HepG2 (cell line): ENCODE data around the gene KRCC1. TPM values are rescaled to one million over a fixed set of nuclear protein-coding genes. Genes with fewer than 3 reads are reported as not detected.
A peak's percentile ranks its signal among the peaks of the same experiment; 100 is the strongest.

ENCODE experiments used
- ETV5 ChIP-seq: IDR thresholded peaks from 2 replicates; pipeline ENCODE4 v1.6.1; 2018; ENCODE audit warnings: missing biosample characterization, missing genetic modification reagents, inconsistent platforms, borderline replicate concordance
- HOXA9 ChIP-seq: sonication (generic); formaldehyde crosslinking; IDR thresholded peaks from 2 replicates; pipeline ENCODE4 v1.8.1; 2022; ENCODE audit warnings: missing genetic modification reagents, mild to moderate bottlenecking, moderate library complexity, borderline replicate concordance
- ISL2 ChIP-seq: sonication (generic); formaldehyde crosslinking; IDR thresholded peaks from 2 replicates; pipeline ENCODE4 v1.5.0; 2020; ENCODE audit warnings: missing genetic modification reagents
- MYPOP ChIP-seq: sonication (generic); formaldehyde crosslinking; IDR thresholded peaks from 2 replicates; pipeline ENCODE4 v1.8.1; 2023; ENCODE audit warnings: mild to moderate bottlenecking, moderate library complexity, missing genetic modification reagents
- NBN ChIP-seq: fragments of 450-650 bp; conservative IDR thresholded peaks from 2 replicates; pipeline ENCODE4 v1.6.1; 2017
- PCBP2 ChIP-seq: fragments of 200-400 bp; formaldehyde crosslinking; optimal IDR thresholded peaks from 2 replicates; pipeline ENCODE3; 2018; ENCODE audit warnings: low read length, low read depth; ENCODE audit not compliant: poor library complexity, severe bottlenecking
- REXO4 ChIP-seq: sonication (generic); formaldehyde crosslinking; IDR thresholded peaks from 2 replicates; pipeline ENCODE4 v1.8.0; 2022; ENCODE audit warnings: missing genetic modification reagents, mild to moderate bottlenecking, borderline replicate concordance
- SALL2 ChIP-seq: sonication (generic); formaldehyde crosslinking; IDR thresholded peaks from 2 replicates; pipeline ENCODE4 v1.8.1; 2023; ENCODE audit warnings: mild to moderate bottlenecking, missing genetic modification reagents, inconsistent platforms
- SCMH1 ChIP-seq: sonication (generic); formaldehyde crosslinking; IDR thresholded peaks from 2 replicates; pipeline ENCODE4 v1.9.0; 2021; ENCODE audit warnings: missing genetic modification reagents, mild to moderate bottlenecking, borderline replicate concordance
- SMAD1 ChIP-seq: sonication (generic); formaldehyde crosslinking; IDR thresholded peaks from 2 replicates; pipeline ENCODE4 v1.4.0; 2020; ENCODE audit warnings: missing genetic modification reagents, low read depth, mild to moderate bottlenecking, borderline replicate concordance
- SOX13 ChIP-seq, 3 experiments: fragments of 450-650 bp in 1 of 3; sonication (generic) in 1 of 3; formaldehyde crosslinking in 1 of 3; IDR thresholded peaks in 2 of 3; conservative IDR thresholded peaks in 1 of 3; 2 replicates each; pipeline versions ENCODE4 v1.5.0 to v1.6.1; 2016 to 2020; ENCODE audit warnings: antibody characterized with exemption in 1 of 3, mild to moderate bottlenecking in 1 of 3, missing compliant biosample characterization in 1 of 3, missing genetic modification reagents in 1 of 3, moderate library complexity in 1 of 3
- TCF7 ChIP-seq: sonication (generic); IDR thresholded peaks from 2 replicates; pipeline ENCODE4 v1.6.1; 2016; ENCODE audit warnings: antibody characterized with exemption, low read depth
- ZNF12 ChIP-seq: sonication (generic); formaldehyde crosslinking; IDR thresholded peaks from 2 replicates; pipeline ENCODE4 v1.5.0; 2020; ENCODE audit warnings: missing genetic modification reagents
- ZNF143 ChIP-seq: sonication (generic); formaldehyde crosslinking; IDR thresholded peaks from 2 replicates; pipeline ENCODE4 v1.4.0; 2020; ENCODE audit warnings: missing genetic modification reagents
- ZNF17 ChIP-seq: sonication (generic); formaldehyde crosslinking; IDR thresholded peaks from 2 replicates; pipeline ENCODE4 v1.5.0; 2020; ENCODE audit warnings: mild to moderate bottlenecking, missing genetic modification reagents
- ZNF232 ChIP-seq: sonication (generic); formaldehyde crosslinking; IDR thresholded peaks from 2 replicates; pipeline ENCODE4 v1.4.0; 2020; ENCODE audit warnings: missing genetic modification reagents, borderline replicate concordance
- ZNF33B ChIP-seq: sonication (generic); formaldehyde crosslinking; IDR thresholded peaks from 2 replicates; pipeline ENCODE4 v1.5.1; 2020; ENCODE audit warnings: mild to moderate bottlenecking, missing genetic modification reagents
- ZNF431 ChIP-seq: sonication (generic); formaldehyde crosslinking; IDR thresholded peaks from 2 replicates; pipeline ENCODE4 v1.9.0; 2022; ENCODE audit warnings: missing genetic modification reagents, low read depth, mild to moderate bottlenecking, borderline replicate concordance
- ZNF496 ChIP-seq: sonication (generic); formaldehyde crosslinking; IDR thresholded peaks from 2 replicates; pipeline ENCODE4 v1.8.1; 2023; ENCODE audit warnings: mild to moderate bottlenecking, moderate library complexity, missing genetic modification reagents; ENCODE audit not compliant: insufficient replicate concordance
- ZNF749 ChIP-seq: sonication (generic); formaldehyde crosslinking; IDR thresholded peaks from 2 replicates; pipeline ENCODE4 v1.8.0; 2022; ENCODE audit warnings: mild to moderate bottlenecking, missing genetic modification reagents, moderate library complexity, borderline replicate concordance
- ZNF766 ChIP-seq: sonication (generic); formaldehyde crosslinking; IDR thresholded peaks from 2 replicates; pipeline ENCODE4 v1.5.0; 2020; ENCODE audit warnings: missing genetic modification reagents, borderline replicate concordance
- ZSCAN30 ChIP-seq: sonication (generic); formaldehyde crosslinking; IDR thresholded peaks from 2 replicates; pipeline ENCODE4 v1.5.0; 2020; ENCODE audit warnings: mild to moderate bottlenecking, missing genetic modification reagents
- polyA plus RNA-seq, 8 experiments: library from polyadenylated mRNA; depleted of rRNA in 3 of 8; stranded (reverse) in 7 of 8; unstranded in 1 of 8; fragments of >200 nt; fragmentation: Illumina TruSeq in 4 of 8; extraction: Trizol in 4 of 8; gene quantifications; 2 replicates each; pipeline versions ENCODE4 v1.2.1 to v1.2.3, GENCODE V29; 2011 to 2016; ENCODE audit warnings: low read depth in 4 of 8, missing spikeins in 1 of 8, mixed read lengths in 1 of 8; ENCODE audit not compliant: insufficient read depth in 1 of 8
- total RNA-seq, 5 experiments: library from RNA; depleted of rRNA; stranded (reverse); fragments of >200 nt; fragmentation: Illumina TruSeq; extraction: Trizol; gene quantifications; 2 replicates each; pipeline ENCODE4 v1.2.3, GENCODE V29; 2016; ENCODE audit warnings: low read depth in 1 of 5
- TF ChIP-seq, protein P1 (sequence below): sonication (generic); formaldehyde crosslinking; IDR thresholded peaks from 2 replicates; pipeline ENCODE4 v1.4.0; 2020; ENCODE audit warnings: missing genetic modification reagents, mild to moderate bottlenecking, borderline replicate concordance
- TF ChIP-seq, protein P2 (sequence below), 2 experiments: fragments of 450-650 bp in 1 of 2; sonication (generic) in 1 of 2; formaldehyde crosslinking; IDR thresholded peaks; 2 replicates each; pipeline versions ENCODE4 v1.5.0 to v1.8.0; 2020 to 2022; ENCODE audit warnings: mild to moderate bottlenecking in 1 of 2, missing genetic modification reagents in 1 of 2

The KRCC1 gene
- total and polyA plus RNA-seq, 2 of the 13 experiments (the other 11 are each of a cell fraction or from before 2014, with no cell fraction given), result 6.5 to 7.7 TPM

DNA sequence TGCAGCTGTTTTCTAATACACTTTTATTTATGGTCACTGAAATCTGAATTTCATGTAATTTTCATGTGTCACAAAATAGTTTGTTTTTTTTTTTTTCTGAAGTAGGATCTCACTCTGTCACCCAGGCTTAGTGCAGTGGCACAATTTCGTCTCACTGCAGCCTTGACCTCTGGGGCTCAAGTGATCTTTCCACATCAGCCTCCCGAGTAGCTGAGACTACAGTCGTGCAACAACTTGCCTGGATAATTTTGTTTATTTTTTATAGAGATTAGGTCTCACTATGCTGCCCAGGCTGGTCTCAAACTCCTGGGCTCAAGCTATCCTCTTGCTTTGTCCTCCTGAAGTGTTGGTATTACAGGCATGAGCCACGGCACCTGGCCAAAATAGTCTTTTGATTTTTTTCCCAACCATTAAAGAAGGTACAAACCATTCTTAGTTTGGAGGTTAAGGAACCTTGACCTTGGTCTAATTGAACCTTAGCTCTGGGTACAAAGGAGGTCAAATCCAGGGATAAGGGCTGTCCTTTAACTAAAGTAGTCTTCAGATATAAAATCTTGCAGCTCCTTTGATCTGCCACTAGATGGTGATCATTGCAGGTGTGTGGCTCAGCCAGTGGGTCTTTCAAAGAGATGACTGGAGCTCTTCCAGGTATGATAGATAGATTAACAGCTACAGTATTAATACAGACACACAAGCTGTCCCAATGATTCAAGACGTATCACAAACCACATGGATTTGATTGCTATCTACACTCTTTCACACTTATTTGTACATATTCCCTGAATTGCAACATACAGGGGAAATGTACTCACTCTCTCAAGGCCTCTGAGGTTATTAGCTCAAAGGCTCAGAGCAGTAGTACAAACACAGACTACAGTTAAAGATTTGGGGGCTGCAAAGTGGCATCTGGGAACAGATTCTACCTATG, 4.7 kb upstream of the KRCC1 start (continued):
- TF ChIP-seq, protein P1, sequence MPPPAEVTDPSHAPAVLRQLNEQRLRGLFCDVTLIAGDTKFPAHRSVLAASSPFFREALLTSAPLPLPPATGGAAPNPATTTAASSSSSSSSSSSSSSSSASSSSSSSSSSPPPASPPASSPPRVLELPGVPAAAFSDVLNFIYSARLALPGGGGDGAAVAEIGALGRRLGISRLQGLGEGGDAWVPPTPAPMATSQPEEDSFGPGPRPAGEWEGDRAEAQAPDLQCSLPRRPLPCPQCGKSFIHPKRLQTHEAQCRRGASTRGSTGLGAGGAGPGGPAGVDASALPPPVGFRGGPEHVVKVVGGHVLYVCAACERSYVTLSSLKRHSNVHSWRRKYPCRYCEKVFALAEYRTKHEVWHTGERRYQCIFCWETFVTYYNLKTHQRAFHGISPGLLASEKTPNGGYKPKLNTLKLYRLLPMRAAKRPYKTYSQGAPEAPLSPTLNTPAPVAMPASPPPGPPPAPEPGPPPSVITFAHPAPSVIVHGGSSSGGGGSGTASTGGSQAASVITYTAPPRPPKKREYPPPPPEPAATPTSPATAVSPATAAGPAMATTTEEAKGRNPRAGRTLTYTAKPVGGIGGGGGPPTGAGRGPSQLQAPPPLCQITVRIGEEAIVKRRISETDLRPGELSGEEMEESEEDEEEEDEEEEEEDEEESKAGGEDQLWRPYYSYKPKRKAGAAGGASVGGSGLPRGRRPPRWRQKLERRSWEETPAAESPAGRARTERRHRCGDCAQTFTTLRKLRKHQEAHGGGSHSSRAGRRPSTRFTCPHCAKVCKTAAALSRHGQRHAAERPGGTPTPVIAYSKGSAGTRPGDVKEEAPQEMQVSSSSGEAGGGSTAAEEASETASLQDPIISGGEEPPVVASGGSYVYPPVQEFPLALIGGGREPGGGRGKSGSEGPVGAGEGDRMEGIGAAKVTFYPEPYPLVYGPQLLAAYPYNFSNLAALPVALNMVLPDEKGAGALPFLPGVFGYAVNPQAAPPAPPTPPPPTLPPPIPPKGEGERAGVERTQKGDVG (CRISPR knock-in tag), result no peak
- no peak for TF ChIP-seq PCBP2
- no peak; the same call in 1 of the 2 replicates for TF ChIP-seq ISL2
- TF ChIP-seq TCF7, result peak; percentile 57; the same call in 1 of the 2 replicates
- no peak for TF ChIP-seq SALL2 (CRISPR knock-in tag)
- no peak for TF ChIP-seq SMAD1 (CRISPR knock-in tag)
- TF ChIP-seq ZNF232 (CRISPR knock-in tag), result no peak
- TF ChIP-seq ETV5 (CRISPR knock-in tag), result no peak
- no peak for TF ChIP-seq REXO4 (CRISPR knock-in tag)
- TF ChIP-seq ZNF496 (CRISPR knock-in tag), result no peak
- TF ChIP-seq, protein P2, sequence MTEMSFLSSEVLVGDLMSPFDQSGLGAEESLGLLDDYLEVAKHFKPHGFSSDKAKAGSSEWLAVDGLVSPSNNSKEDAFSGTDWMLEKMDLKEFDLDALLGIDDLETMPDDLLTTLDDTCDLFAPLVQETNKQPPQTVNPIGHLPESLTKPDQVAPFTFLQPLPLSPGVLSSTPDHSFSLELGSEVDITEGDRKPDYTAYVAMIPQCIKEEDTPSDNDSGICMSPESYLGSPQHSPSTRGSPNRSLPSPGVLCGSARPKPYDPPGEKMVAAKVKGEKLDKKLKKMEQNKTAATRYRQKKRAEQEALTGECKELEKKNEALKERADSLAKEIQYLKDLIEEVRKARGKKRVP (CRISPR knock-in tag; IDR thresholded peaks at IDR 0.05), result 0 out of 4 replicates have a peak, but pooled peaks of 1 of the 2 experiments have one; percentile 15
- no peak for TF ChIP-seq MYPOP (CRISPR knock-in tag)
- no peak for TF ChIP-seq ZNF143
- no peak for TF ChIP-seq SCMH1
- no peak for TF ChIP-seq ZNF431 (CRISPR knock-in tag)
- no peak for TF ChIP-seq ZNF766 (CRISPR knock-in tag)
- 0 out of 2 replicates have a peak, but pooled peaks have one; percentile 13 for TF ChIP-seq ZNF33B
- no peak for TF ChIP-seq NBN
- no peak for TF ChIP-seq SOX13 (IDR thresholded peaks at IDR 0.05)
- peak in 1 of 2 experiments; percentile 37; a peak in 1 of 4 replicates for TF ChIP-seq SOX13 (CRISPR knock-in tag; conservative IDR thresholded peaks at IDR 0.05 in 1 of 2, IDR thresholded peaks at IDR 0.05 in 1 of 2)
- no peak for TF ChIP-seq ZNF12 (CRISPR knock-in tag)
- no peak for TF ChIP-seq ZNF749 (CRISPR knock-in tag)
- TF ChIP-seq HOXA9 (CRISPR knock-in tag), result no peak
- no peak for TF ChIP-seq ZNF17 (CRISPR knock-in tag)
- TF ChIP-seq ZSCAN30, result no peak
